Epidermal melanocyte (primary cell): ENCODE measurements around the gene OR10R2.

Experiments used
- DNase-seq: peaks from one replicate; pipeline ENCODE4 v3.0.0; 2011; ENCODE audit warnings: low spot score; ENCODE audit not compliant: insufficient read length

OR10R2 gene

GRCh38 chr1:158527190-158527815, 55.3 kb downstream of the OR10R2 start:
- no peak for DNase-seq
